Colonic mucosa (tissue), 4 donors: ENCODE results near the gene DGKZ. TPM values are rescaled to one million over a fixed set of nuclear protein-coding genes. Genes with fewer than 3 reads are reported as not detected.
A peak's percentile ranks its signal among the peaks of the same experiment; 100 is the strongest.
"Not testable (repeated sequence)": the region's sequence is repeated elsewhere in the genome, so short reads cannot be mapped to it uniquely, and the experiment has no call there.

Source experiments
- DNase-seq: peaks from one replicate; pipeline ENCODE4 v3.0.0-alpha.2; 2020
- H3K27ac ChIP-seq: fragments of 200-600 bp; one replicate; pipeline ENCODE4 v1.8.0; 2021
- H3K27me3 ChIP-seq: fragments of 200-600 bp; one replicate; pipeline ENCODE4 v1.8.0; 2021
- H3K36me3 ChIP-seq: fragments of 200-600 bp; one replicate; pipeline ENCODE4 v1.8.0; 2021
- H3K4me1 ChIP-seq: fragments of 200-600 bp; one replicate; pipeline ENCODE4 v1.8.0; 2021; ENCODE audit warnings: mild to moderate bottlenecking
- H3K4me3 ChIP-seq: fragments of 200-600 bp; one replicate; pipeline ENCODE4 v1.8.0; 2021
- H3K9ac ChIP-seq, 2 donors: one replicate each; pipeline ENCODE4 v1.7.0; 2013; ENCODE audit warnings: control low read depth in 2 of 2, low read depth in 2 of 2, low read length in 2 of 2
- H3K9me3 ChIP-seq: fragments of 200-600 bp; one replicate; pipeline ENCODE4 v1.8.0; 2021
- CTCF ChIP-seq: fragments of 200-600 bp; IDR thresholded peaks from one replicate; pipeline ENCODE4 v1.8.0; 2022; ENCODE audit warnings: antibody characterized with exemption, mild to moderate bottlenecking
- intact Hi-C: fragments of 100-400 bp; cut with DNase I; formaldehyde crosslinking; loops from one replicate; pipeline ENCODE4 v1.14.1; 2022
- total RNA-seq, 2 donors: library from RNA; stranded (reverse); fragmentation: NEBNext Ultra II Directional in 1 of 2; extraction: Animal tissue kit (Norgen Biotek cat#: 25700) in 1 of 2; gene quantifications; one replicate each; pipeline ENCODE4 v1.2.1, GENCODE V29; 2021
- donor health status: healthy.
- donor health status: DM: no; HTN: no; CAD: no.
- donor health status: DM: no; HTN: no; CAD: no.

Gene DGKZ
- total RNA-seq, 2 donors from 2014 or later: 42.7 to 83.8 TPM

DNA sequence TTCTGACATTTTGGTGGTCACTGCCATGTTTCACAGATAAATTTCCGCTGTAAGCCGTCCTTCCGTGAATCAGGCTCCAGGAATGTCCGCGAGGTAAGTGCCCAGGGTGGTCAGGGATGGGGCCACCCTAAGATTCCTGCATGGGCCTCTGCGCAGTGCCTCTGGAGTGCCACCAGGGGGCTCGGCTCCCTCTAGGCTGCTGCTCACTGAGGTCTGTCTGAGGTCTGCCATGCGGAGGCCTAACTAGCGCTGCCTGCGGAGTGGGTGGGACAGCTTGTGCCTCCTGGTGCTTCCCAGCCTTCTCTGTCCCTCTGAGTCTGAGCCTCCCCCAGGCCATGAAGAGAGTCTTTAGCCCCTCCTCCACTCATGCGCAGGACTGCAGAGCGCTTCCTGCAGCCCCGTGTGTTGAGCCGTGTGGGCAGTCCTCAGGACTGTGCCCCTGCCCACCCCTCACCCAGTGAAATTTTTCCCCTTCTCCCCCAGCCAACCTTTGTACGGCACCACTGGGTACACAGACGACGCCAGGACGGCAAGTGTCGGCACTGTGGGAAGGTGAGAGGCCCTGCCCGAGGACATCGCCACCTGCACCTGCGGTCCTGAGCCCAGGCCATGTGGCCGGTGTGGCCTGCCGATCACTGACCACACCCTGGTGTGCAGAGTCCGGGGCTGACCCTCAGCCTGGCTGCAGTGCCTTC lies 22.3 kb downstream of the DGKZ start:
- H3K36me3 ChIP-seq: no peaks in the 10 kb centered on the region
- TF ChIP-seq CTCF: peak; percentile 94

DNA sequence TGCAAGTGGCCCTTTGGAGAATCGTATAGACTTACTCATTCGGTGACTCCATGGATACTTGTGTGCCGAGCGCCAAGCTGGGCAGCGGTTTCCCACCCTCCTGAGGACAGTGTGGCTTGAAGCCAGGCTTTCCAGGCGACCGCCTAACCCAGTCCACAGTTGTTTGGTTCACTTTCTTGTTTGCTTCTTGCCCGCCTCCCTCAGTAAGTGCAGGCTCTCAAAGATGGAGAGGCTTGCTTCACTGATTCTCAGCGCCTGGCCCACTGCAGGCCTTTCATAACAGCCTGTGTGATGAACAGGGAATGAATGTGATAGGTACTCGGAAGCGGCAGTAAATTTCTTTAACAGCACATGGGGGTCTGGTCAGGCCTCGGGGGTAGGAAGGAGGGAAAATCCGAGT lies 23.0 kb downstream of the DGKZ start:
- TF ChIP-seq CTCF: no peak
- no peaks in the 10 kb centered on the region for H3K9me3 ChIP-seq
- H3K4me3 ChIP-seq: no peak overlapping the region
- H3K36me3 ChIP-seq: no peaks in the 10 kb centered on the region
- H3K9ac ChIP-seq: no peak overlapping the region
- no peak for DNase-seq
- no peaks in the 10 kb centered on the region for H3K27me3 ChIP-seq
- intact Hi-C loops: no loop called here
- H3K4me1 ChIP-seq: no peaks in the 10 kb centered on the region
- H3K27ac ChIP-seq: no peak overlapping the region

More for the DNA sequence above, 22.3 kb downstream of the DGKZ start:
- intact Hi-C loops: loop anchor here (5.0 kb wide), 1 partner anchor 132 kb away; no protein-coding TSS in a partner anchor
- Histone ChIP-seq H3K27me3 (no peaks in the 10 kb centered on the region), H3K4me1 (no peaks in the 10 kb centered on the region), H3K4me3 (no peak overlapping the region), H3K9me3 (no peaks in the 10 kb centered on the region), H3K9ac (no peak overlapping the region), H3K27ac (no peak overlapping the region)
- peak; percentile 52 for DNase-seq

GRCh38 chr11:46371262-46371661 lies 24.0 kb downstream of the DGKZ start:
- DNase-seq, H3K36me3 ChIP-seq, H3K27ac ChIP-seq, H3K27me3 ChIP-seq, H3K9ac ChIP-seq, H3K4me3 ChIP-seq, intact Hi-C loops, H3K4me1 ChIP-seq, H3K9me3 ChIP-seq: not testable (repeated sequence)

DNA sequence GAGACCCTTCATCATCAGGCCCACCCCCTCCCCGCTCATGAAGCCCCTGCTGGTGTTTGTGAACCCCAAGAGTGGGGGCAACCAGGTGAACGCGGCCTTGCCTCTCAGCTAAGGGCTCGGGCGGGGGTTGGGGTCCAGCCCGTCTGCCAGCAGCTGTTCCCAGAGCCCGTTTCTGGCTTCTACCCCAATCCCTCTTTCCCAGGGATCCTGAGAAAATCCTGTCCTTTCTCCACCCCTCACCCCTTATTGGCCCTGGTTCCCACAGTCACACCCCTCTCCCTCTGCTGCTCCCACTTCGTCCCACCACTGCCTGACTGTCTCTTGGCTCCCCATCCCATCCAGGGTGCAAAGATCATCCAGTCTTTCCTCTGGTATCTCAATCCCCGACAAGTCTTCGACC lies 24.8 kb downstream of the DGKZ start:
- no peak overlapping the region for H3K27ac ChIP-seq
- TF ChIP-seq CTCF: no peak
- H3K27me3 ChIP-seq: no peaks in the 10 kb centered on the region
- no peak overlapping the region for H3K4me3 ChIP-seq
- no peak for DNase-seq
- H3K9me3 ChIP-seq: no peaks in the 10 kb centered on the region
- no peaks in the 10 kb centered on the region for H3K4me1 ChIP-seq
- H3K9ac ChIP-seq: no peak overlapping the region
- no peaks in the 10 kb centered on the region for H3K36me3 ChIP-seq
- intact Hi-C loops: no loop called here

DNA sequence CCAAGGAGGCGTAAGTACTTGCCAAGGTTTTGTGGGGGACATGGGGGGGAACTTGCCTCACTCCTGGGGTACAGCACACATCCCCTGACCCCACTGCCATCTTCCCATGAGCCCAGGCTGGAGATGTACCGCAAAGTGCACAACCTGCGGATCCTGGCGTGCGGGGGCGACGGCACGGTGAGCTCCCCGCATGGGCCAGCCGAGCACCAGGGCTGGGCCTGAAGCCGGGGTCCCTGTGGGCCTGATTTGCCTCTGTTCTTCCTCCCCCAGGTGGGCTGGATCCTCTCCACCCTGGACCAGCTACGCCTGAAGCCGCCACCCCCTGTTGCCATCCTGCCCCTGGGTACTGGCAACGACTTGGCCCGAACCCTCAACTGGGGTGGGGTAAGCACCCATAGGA lies 25.2 kb downstream of the DGKZ start:
- DNase-seq, H3K9ac ChIP-seq, H3K4me3 ChIP-seq, H3K36me3 ChIP-seq, intact Hi-C loops, H3K27ac ChIP-seq, H3K9me3 ChIP-seq, H3K4me1 ChIP-seq, H3K27me3 ChIP-seq: not testable (repeated sequence)

- no peak overlapping the region for H3K27ac ChIP-seq
- no peak overlapping the region for H3K9ac ChIP-seq
- no peak overlapping the region for H3K4me3 ChIP-seq
- no peaks in the 10 kb centered on the region for H3K9me3 ChIP-seq
- intact Hi-C loops: no loop called here
- TF ChIP-seq CTCF: no peak
- H3K27me3 ChIP-seq: no peaks in the 10 kb centered on the region
- DNase-seq: no peak
- no peaks in the 10 kb centered on the region for H3K4me1 ChIP-seq
- H3K36me3 ChIP-seq: no peaks in the 10 kb centered on the region
These were observed 26.8 kb downstream of the DGKZ start for GRCh38 chr11:46373787-46374740.
